Measurements from ENCODE around the gene DCBLD2.

Gene DCBLD2, protein sequence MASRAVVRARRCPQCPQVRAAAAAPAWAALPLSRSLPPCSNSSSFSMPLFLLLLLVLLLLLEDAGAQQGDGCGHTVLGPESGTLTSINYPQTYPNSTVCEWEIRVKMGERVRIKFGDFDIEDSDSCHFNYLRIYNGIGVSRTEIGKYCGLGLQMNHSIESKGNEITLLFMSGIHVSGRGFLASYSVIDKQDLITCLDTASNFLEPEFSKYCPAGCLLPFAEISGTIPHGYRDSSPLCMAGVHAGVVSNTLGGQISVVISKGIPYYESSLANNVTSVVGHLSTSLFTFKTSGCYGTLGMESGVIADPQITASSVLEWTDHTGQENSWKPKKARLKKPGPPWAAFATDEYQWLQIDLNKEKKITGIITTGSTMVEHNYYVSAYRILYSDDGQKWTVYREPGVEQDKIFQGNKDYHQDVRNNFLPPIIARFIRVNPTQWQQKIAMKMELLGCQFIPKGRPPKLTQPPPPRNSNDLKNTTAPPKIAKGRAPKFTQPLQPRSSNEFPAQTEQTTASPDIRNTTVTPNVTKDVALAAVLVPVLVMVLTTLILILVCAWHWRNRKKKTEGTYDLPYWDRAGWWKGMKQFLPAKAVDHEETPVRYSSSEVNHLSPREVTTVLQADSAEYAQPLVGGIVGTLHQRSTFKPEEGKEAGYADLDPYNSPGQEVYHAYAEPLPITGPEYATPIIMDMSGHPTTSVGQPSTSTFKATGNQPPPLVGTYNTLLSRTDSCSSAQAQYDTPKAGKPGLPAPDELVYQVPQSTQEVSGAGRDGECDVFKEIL

DNA sequence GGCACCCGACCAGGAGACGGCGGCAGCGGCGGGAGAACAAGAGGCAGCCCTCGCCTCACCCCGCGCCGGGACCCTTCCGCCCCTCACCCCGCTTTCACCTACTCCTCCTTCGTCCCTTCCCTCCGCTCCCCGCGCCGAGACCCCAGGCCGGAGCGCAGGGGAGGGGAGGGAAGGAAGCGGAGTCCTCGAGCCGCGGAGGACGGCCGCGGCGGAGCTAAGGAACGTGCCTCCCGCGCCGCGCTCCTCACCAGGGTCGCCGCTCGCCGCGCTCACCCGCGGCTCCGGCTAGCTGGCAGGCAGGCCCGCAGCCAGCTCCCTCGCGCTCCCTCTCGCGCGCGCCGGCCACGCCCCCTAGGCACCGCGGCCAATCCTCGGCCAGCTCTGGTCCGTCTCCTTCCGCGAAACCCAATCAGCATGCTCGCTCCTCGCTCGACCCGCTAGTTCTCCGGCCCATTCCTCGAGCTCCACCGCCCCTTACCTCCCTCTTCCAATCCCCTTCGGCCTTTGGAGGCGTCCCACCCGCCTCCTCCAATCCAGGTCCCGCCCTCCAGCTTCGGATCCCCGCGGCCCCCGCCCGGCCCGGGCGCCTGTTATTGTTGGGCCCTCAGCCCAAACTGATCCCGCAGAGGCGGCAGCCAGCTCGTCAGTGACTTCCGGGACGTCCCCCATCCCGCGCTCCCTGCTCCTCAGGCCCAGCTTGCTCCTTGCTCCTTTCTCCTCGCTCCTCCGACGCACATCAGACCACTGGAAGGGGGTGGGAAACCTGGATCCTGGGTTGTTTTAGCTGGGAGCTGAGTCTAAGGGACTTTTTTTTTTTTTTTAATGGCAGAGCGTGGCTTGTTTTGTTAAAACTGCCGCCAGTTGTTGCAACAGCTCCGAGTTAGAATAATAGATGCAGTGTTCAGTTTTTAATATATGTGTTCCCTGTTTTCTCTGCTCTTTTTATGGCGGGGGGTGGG, at the start of gene DCBLD2:
DCBLD2 (minus strand) TSS at position 304 of the 959 bp plus-strand sequence. CDS start 369 bp downstream, outside the sequence.
- no peak for TF ChIP-seq Cebpa-rat (IDR thresholded peaks at IDR 0.05)
- Histone ChIP-seq H4K20me1 (peaks cover 0 to 18% (median 0%) of the 10 kb centered on the region in 11 experiments; a peak in 2 of 22 replicates), H3K4me2 (peak within 1 kb of the TSS; percentile 92 to 99 (median 97)), H3K9me3 (replicated peaks in 1 of 11) (no peaks in the 10 kb centered on the region), H3K4me3 (peak within 1 kb of the TSS; percentile 70 to 99 (median 91)), H3K36me3 (no peaks in the 10 kb centered on the region), H3K27ac (peak within 1 kb of the TSS; percentile 71 to 89 (median 85)), H3K9ac (peak within 1 kb of the TSS; percentile 84 to 95 (median 93)), H3K4me1 (peaks cover 12 to 24% (median 17%) of the 10 kb centered on the region in 10 experiments), H3K27me3 (no peaks in the 10 kb centered on the region)

DNA sequence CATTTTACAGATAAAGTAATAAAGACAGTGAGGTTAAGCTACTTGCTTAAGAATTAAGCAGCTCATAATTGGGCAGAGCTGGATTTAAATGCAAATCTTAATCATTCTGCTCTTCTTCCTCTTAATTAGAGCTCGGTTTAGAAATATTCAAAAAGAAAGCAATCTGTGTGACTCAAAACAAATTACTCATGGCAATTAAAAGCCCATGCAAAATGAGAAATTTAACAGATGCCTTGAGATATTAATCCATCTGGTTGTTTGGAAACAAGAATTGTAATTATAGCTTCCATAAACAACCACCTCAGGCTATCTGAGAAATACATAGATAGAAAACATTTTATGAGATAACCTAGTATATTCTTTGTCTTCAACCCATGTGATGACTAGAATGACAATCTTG, 44.2 kb upstream of the DCBLD2 start:
- no peaks in the 10 kb centered on the region for H4K20me1 ChIP-seq
- H3K36me3 ChIP-seq, result no peaks in the 10 kb centered on the region
- no peaks in the 10 kb centered on the region for H3K4me1 ChIP-seq
- H3K4me2 ChIP-seq, result no peak overlapping the region
- H3K27me3 ChIP-seq, result no peaks in the 10 kb centered on the region
- TF ChIP-seq Cebpa-rat (IDR thresholded peaks at IDR 0.05), result no peak
- H3K27ac ChIP-seq, result no peak overlapping the region
- no peak overlapping the region for H3K9ac ChIP-seq
- no peak overlapping the region for H3K4me3 ChIP-seq
- no peaks in the 10 kb centered on the region; a peak in 1 of 22 replicates for H3K9me3 ChIP-seq (replicated peaks in 1 of 11)

DNA sequence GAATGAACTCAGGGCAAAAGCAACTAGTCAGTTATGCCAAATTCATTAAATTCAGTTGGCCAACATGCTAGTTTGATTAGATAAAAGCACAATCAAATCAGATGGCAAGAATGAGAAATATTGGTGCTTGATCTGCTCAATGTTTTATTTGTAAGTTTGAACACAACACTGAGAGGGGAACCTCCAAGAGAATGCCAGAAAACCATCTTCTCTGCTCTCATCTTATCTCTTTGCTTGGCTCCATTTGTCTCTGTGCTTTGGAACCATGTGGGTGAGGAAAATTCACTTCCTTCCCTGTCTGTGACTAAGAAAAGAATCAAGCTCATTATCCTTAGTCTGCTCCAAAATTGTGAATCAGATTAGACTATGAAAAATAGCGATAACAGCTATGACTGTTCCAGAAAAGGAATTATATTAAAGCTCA, 43.6 kb upstream of the DCBLD2 start:
- Histone ChIP-seq H3K36me3 (no peaks in the 10 kb centered on the region), H3K9me3 (replicated peaks in 1 of 11) (no peaks in the 10 kb centered on the region; a peak in 1 of 22 replicates), H3K4me3 (no peak overlapping the region), H3K4me1 (no peaks in the 10 kb centered on the region), H4K20me1 (no peaks in the 10 kb centered on the region), H3K9ac (no peak overlapping the region), H3K27ac (no peak overlapping the region), H3K27me3 (no peaks in the 10 kb centered on the region), H3K4me2 (no peak overlapping the region)
- no peak for TF ChIP-seq Cebpa-rat (IDR thresholded peaks at IDR 0.05)

DNA sequence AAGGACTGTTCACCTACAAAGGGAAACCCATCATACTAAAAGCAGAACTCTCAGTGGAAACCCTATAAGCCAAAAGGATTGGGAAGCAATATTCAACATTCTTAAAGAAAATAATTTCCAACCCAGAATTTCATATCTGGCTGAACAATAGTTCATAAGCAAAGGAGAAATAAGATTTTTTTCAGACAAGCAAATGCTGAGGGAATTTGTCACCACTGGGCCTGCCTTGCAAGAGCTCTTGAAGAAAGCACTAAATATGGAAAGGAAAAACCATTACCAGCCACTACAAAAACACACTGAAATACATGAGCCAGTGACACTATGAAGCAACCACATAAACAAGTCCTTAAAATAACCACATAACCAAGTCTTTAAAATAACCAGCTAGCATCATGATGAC, 28.9 kb upstream of the DCBLD2 start:
- H4K20me1 ChIP-seq, result no peaks in the 10 kb centered on the region
- H3K9me3 ChIP-seq (replicated peaks in 1 of 11), result peaks cover 22 to 40% (median 31%) of the 10 kb centered on the region in 11 experiments
- no peaks in the 10 kb centered on the region for H3K36me3 ChIP-seq
- H3K4me3 ChIP-seq, result no peak overlapping the region
- no peaks in the 10 kb centered on the region for H3K27me3 ChIP-seq
- TF ChIP-seq Cebpa-rat (IDR thresholded peaks at IDR 0.05), result no peak
- H3K4me2 ChIP-seq, result no peak overlapping the region
- H3K4me1 ChIP-seq, result no peaks in the 10 kb centered on the region
- H3K27ac ChIP-seq, result no peak overlapping the region
- no peak overlapping the region for H3K9ac ChIP-seq

DNA sequence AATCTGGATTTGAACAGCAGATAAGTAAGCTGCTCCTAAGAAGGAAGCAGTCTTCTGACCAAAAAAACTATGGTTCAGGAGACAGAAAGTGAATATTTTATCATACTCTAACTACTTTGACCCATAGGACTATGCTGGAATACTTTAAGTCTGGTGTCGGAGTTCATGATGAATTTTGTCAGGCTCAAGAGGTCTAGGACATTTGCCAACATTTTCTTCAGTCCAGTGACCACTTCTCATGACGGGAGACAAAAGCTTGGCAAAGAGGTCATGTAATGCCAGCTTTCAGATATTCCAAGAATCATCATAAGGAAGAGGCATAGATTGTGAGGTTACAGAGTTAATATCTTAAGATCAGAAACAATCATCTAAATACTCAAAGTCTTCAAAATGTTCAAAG, 20.5 kb upstream of the DCBLD2 start:
- Histone ChIP-seq H3K4me1 (no peaks in the 10 kb centered on the region), H3K4me3 (no peak overlapping the region), H3K4me2 (no peak overlapping the region)

DNA sequence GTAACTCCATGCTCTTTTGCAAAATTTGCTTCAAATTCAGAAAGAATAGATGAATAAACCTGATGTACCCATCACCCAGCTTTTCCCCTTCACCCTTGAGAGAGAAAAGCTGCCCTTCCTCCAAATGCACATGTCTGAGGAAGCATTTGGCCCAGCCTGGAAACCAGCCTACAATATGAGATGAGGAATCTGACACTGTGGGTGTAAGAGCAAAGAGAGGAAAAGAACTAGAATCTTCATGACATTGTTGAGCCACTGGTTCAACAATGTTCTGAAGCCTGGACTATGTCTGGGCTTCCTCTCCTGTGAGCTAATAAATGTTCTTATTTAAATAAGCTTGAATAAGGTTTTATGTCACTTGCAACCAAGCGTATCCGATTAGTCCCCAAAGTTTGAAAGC, 18.7 kb upstream of the DCBLD2 start:
- H3K36me3 ChIP-seq, result no peaks in the 10 kb centered on the region
- no peaks in the 10 kb centered on the region for H3K4me1 ChIP-seq
- H3K27me3 ChIP-seq, result no peaks in the 10 kb centered on the region
- no peak overlapping the region for H3K4me2 ChIP-seq
- no peak for TF ChIP-seq Cebpa-rat (IDR thresholded peaks at IDR 0.05)
- H3K4me3 ChIP-seq, result no peak overlapping the region
- H3K9me3 ChIP-seq (replicated peaks in 1 of 11), result no peaks in the 10 kb centered on the region
- no peaks in the 10 kb centered on the region for H4K20me1 ChIP-seq
- H3K27ac ChIP-seq, result no peak overlapping the region
- H3K9ac ChIP-seq, result no peak overlapping the region

More for the DNA sequence above, 20.5 kb upstream of the DCBLD2 start:
- Histone ChIP-seq H3K9me3 (replicated peaks in 1 of 11) (no peaks in the 10 kb centered on the region), H3K27me3 (no peaks in the 10 kb centered on the region), H4K20me1 (no peaks in the 10 kb centered on the region), H3K36me3 (no peaks in the 10 kb centered on the region), H3K27ac (no peak overlapping the region), H3K9ac (no peak overlapping the region)
- no peak for TF ChIP-seq Cebpa-rat (IDR thresholded peaks at IDR 0.05)

DNA sequence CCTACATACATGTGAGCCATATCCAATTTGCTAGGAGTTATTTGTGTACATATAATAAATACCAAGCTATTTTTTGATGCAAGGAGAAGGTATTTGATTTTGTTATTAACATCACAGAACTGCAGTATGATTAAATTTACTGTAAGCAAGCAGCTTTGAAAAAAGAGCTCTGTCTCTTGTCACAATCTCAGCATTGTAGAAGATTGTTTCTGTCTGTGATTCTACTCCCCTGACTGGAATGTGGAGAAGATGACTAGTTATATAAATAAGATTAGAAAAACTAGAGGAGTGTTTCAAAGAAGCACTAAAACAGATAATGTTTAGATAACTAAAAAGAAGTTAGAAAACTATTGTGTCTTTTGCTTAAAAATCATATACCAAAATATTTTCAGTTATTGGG, 17.1 kb upstream of the DCBLD2 start:
- Histone ChIP-seq H4K20me1 (no peaks in the 10 kb centered on the region), H3K9ac (no peak overlapping the region), H3K4me3 (no peak overlapping the region), H3K27ac (no peak overlapping the region), H3K4me1 (no peaks in the 10 kb centered on the region), H3K4me2 (no peak overlapping the region), H3K36me3 (no peaks in the 10 kb centered on the region), H3K27me3 (no peaks in the 10 kb centered on the region), H3K9me3 (replicated peaks in 1 of 11) (no peaks in the 10 kb centered on the region)
- TF ChIP-seq Cebpa-rat (IDR thresholded peaks at IDR 0.05), result no peak

DNA sequence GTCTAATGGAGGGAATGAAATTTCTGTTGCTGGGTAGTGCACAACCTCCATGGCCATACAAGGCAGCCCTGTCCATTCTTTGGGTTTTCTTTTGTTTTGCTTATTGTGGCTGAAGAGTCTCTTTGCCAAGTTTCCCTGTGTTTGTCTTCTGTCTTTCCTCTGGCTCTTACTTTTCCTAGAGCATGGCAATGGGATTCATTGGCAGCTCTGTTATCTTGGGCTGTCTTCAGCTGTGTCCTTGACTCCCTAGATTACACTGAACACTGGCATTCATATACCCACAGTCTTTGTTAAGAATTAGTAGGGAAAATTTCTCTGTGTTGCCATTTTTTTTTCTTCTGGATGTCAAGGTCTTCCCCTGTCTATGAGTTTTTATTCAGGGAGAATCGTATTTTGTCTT, 16.1 kb upstream of the DCBLD2 start:
- H3K4me3 ChIP-seq, result no peak overlapping the region
- H3K27me3 ChIP-seq, result no peaks in the 10 kb centered on the region
- H3K4me1 ChIP-seq, result no peaks in the 10 kb centered on the region
- H3K4me2 ChIP-seq, result no peak overlapping the region
- no peak for TF ChIP-seq Cebpa-rat (IDR thresholded peaks at IDR 0.05)
- no peaks in the 10 kb centered on the region for H3K9me3 ChIP-seq (replicated peaks in 1 of 11)
- H3K36me3 ChIP-seq, result no peaks in the 10 kb centered on the region
- no peak overlapping the region for H3K27ac ChIP-seq
- no peak overlapping the region for H3K9ac ChIP-seq
- no peaks in the 10 kb centered on the region for H4K20me1 ChIP-seq

All from BLaER1 treated with 17β-estradiol and CSF1 and Interleukin-3, amounts not matched to agents 10 nM and 100 nM (cell line).